ENCODE data around the gene CTAG1A.
"Not testable (repeated sequence)": the region's sequence is repeated elsewhere in the genome, so short reads cannot be mapped to it uniquely, and the experiment has no call there.

Gene CTAG1A

DNA sequence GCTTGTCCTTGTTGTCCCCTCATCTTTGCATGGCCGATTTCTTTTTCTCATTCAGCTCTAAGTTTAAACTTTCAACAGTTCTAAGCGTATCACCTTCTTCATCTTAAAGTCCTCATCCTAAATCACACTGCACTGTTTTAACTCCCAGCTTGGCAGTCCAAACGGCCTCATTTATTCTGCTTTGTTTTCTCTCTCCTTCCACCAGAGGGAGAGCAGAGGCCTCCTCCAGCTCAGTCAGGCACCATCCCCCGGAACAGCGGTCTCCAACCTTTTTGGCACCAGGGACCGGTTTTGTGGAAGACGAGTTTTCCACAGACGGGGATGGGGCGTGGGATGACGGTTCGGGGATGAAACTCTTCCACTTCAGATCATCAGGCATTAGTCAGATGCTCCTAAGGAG is 14.6 kb upstream of the CTAG1A start:
- DNase-seq (ENCODE audit: extremely low read depth in 1 of 2, low read depth in 1 of 2) = not testable (repeated sequence)

DNA sequence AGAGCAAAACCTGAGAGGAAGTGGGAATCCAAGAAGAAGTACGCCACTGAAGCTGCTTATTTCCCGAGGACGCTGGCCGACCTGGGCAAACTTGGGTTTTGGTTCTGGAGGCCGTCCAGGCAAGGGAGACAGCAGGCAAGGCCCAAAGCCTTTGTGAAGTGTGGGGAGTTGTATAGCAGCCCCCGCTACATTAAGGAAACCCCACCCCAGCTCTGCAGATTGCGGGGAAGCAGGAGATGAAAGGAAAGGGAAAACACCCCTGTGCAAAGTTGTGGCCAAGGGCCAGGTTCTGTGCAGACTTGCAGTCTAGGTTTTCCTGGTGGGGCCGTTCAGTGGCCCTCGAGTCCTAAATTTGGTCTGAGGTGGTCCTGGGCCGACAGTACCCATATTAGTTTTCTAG is 11.9 kb upstream of the CTAG1A start:
- not testable (repeated sequence) for DNase-seq (ENCODE audit: extremely low read depth in 1 of 2, low read depth in 1 of 2)

DNA sequence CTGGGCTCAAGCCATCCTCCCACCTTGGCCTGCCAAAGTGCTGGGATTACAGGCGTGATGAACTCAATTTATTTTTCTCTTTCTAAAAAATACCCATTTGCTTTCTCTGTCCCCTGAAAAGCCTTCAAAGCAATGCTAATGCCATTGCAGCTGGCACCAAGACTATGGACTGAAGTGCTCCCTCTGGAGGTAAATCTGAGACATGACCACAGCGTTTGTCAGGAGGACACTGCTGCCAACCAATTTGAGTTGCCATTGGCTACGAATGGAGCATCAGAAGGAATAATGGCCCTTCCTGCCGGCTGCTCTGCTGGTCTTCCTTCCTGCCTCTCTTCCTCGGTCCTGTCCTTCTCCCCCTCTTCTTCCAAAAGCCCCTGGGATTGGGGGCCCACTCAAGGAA is 9.9 kb upstream of the CTAG1A start:
- DNase-seq (ENCODE audit: extremely low read depth in 1 of 2, low read depth in 1 of 2) = not testable (repeated sequence)

DNA sequence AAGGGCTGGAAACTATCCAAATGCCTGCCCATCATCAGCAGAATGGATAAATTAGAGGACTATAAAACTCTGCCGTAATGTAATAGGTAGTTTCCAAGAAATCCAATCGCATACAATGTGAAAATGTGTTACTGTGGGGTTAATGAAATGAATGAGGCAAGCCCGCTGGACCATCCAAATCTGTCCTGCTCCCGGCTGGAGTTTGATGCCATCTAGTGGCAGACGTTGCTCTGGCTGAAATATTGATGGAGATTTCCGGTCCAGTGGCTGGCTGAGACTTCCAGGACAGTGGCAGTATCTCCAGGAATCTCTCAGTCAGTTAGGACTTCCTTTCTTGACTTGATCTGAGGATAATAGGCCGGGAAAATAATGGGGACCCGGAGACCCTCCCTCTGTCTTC is 1.9 kb upstream of the CTAG1A start:
- DNase-seq (ENCODE audit: extremely low read depth in 1 of 2, low read depth in 1 of 2) = not testable (repeated sequence)

DNA sequence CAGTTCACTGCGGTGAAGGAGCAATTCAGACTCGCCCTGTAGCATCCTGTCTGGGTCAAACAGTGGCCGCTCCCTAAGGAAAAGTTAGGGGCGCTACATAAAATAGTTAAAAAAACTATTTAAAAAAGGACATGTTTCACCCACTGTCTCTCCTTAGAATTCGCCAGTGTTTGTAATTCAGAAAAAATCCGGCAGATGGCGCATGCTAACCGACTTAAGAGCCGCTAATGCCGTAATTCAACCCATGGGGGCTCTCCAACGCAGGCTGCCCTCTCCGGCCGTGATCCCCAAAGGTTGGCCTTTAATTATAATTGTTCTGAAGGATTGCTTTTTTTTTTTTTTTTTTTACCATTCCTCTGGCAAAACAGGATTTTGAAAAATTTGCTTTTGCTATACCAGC is 5.5 kb downstream of the CTAG1A start:
- DNase-seq (ENCODE audit: extremely low read depth in 1 of 2, low read depth in 1 of 2) = not testable (repeated sequence)

DNA sequence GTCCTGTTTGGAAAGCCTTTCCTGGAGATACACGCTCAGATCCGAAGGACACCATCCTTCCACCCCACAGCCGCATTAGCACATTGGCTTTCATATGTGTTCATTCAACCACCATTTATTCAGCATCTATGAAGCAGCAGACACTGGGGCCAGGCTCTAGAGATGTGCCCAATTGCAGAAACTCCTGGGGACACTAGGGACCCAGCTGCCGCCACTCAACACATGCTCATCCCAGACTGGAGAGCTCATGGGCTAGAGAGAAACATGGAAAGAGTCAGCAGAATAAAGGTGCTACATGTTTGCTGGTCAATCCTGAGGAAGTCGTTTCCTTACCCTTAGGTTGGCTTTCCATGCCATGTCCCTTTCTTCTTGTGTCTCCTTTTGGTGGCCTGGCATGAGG is 7.6 kb downstream of the CTAG1A start:
- no peak for DNase-seq (ENCODE audit: extremely low read depth in 1 of 2, low read depth in 1 of 2)

DNA sequence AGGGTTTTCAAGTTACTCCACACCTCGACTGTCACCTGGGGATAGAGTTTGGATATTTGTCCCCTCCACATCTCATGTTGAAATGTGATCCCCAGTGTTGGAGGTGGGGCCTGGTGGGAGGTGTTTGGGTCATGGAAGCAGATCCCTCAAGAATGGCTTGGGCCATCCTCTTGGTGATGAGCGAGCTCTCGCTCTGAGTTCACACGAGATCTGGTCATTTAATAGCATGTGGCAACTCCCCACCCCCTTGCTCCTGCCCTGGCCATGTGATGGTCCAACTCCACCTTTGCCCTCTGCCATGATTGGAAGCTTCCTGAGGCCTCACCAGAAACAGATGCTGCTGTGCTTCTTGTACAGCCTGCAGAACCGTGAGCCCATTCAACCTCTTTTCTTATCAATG is 8.3 kb downstream of the CTAG1A start:
- DNase-seq (ENCODE audit: extremely low read depth in 1 of 2, low read depth in 1 of 2) = no peak

DNA sequence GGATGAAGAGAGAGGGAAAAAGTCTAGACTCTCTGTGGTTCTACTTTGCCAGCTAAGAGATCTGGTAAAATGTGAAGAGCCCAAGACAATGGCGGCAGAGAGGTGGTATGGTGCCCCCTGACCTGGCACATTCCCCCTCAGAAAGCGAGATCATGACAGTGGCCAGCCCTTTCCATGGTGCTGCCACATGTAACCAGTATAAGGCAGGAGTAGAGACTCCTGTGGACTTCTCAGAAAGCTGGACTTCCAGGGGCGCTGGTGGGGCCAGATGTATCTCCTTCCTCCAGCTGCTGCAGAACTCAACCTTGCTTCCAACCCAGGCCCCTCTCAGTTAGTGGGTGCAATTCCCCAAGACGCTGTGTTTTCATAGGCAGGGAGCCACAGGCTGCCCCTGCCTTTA is 9.6 kb downstream of the CTAG1A start:
- no peak for DNase-seq (ENCODE audit: extremely low read depth in 1 of 2, low read depth in 1 of 2)

DNA sequence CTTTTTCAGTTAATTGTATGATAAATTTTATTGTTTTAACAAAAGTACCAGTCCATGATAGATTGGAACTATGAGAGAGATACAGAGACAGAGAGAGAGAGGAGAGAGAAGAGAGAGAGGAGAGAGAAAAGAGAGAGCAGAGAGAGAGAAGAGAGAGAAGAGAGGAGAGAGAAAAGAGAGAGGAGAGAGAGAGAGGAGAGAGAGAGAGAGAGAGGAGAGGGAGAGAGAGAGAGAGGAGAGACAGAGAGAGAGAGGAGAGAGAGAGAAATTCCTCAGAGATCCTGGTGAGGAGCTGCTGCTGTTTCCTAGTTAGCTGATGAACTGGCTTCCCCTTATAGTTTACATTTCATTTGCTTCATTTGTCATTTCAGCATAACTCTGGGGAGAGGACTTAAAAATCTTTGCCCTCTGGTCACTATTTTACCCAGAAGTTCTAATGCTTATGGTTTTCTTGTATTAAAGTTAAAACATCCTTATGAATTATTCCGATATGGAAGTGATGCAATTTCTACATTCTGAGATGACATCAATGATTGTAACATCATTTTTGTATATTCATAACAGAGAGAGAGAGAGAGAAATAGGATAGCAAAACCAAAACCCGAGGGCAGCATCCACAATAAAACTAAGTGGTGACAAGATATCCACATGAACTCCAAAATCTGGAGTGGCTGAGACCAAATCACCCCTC is 10.8 kb downstream of the CTAG1A start:
- no peak for DNase-seq (ENCODE audit: extremely low read depth in 1 of 2, low read depth in 1 of 2)

DNA sequence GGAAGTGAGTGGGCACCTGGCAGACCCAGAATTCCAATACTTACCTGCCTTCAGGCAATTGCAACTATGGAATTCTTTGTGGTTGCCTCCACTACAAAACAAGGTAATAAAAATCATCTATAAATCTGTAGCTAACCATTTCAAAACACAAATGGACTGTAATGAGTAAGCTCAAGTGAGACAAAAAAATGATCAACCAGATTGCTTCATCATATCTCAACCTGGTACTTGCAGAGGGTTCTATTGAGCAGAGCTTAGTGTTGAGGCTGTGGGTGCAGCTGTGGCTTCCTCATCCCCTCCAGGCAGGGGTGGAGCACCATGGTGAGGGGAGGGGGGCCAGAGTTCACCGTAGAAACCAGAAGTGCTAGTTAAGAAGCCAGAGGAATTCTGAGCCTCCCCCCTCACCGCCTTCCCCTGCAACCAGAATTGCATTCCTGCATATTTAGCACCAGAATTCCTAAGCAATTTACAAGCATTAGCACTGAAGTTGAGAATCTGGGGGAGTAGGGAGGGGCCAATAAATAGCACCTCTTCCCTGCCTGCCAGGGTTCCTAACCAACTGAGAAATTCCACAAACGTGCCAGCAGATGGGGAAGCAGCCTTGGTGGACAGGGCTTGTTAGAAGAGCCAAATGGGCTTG is 11.5 kb downstream of the CTAG1A start:
- no peak for DNase-seq (ENCODE audit: extremely low read depth in 1 of 2, low read depth in 1 of 2)

DNA sequence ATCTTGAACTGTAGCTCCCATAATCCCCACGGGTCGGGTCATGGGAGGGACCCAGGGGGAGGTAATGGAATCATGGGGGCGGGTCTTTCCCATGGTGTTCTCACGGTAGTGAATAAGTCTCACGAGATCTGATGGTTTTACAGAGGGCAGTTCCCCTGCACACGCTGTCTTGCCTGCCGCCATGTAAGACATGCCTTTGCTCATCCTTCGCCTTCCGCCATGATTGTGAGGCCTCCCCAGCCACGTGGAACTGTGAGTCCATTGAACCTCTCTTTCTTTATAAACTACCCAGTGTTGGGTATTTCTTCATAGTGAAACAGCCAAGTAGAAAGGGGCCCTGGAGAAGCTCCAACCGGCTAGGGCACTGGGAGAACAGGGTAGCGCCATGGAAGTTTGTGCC is 12.3 kb downstream of the CTAG1A start:
- DNase-seq (ENCODE audit: extremely low read depth in 1 of 2, low read depth in 1 of 2) = no peak

DNA sequence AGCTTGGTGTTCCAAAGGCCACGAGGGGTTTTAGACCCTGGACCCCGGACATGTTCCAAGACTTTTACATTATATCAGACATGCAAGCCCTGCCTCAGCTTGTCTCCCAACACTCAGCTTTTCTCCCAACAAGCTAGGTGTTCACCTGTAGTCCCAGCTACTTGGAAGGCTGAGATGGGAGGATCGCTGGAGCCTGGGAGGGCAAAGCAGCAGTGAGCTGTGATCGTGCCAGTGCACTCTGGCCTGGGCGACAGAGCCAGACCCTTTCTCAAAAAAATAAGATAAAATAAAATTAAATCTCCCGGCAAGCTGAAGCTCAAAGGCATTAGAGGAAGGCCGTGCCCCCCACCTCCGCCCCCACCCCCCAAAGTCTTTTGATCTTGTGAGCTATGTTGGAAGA is 13.7 kb downstream of the CTAG1A start:
- no peak for DNase-seq (ENCODE audit: extremely low read depth in 1 of 2, low read depth in 1 of 2)

DNA sequence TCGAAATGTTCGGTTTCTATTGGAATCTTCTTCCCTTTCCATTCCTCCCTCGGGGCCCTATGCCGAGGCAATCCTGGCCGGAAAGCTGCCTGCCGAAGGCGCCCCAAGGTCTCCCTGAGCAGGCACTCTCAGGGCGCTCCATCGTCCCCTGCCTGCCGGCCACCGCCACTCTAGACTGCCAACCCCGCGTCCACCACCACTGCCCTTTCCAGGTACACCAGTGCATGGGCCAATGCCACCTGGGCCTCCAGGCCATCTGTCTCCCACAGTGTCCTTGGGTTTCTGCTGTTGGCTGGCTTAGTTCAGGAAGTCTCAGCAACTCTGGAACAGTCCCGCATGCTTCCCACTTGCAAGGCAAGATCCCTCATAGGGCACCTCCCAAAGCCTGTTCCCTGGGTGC is 14.6 kb downstream of the CTAG1A start:
- DNase-seq (ENCODE audit: extremely low read depth in 1 of 2, low read depth in 1 of 2) = no peak

DNA sequence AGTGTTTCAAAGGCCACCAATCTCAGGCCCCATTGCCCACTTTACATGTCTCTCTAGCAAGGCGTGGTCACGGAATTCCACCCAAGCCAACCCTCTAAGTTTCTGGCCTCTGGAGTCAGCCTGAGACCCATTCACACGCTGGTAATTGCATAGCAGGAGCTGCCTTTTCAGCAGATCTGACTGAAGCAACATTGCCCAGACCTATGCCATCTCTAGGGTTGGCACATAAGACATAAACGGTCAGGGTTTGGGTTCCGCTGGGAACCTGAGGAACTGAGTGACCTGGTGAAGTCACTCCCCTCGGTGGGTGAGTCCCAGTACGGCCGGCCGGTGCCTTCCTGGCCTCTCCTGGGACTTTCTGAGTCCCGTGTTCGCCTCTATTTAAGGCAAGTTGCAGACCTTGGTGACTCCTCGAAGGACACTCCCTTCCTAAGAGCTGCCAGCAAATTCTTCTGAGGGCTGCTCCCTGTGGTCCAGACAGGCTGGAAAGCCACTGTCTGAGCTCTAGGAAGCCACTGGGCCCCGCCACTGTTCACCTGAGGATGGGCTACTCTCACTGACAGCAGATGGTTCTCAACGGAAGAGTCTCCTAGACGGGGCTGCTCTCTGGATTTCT is 15.9 kb downstream of the CTAG1A start:
- DNase-seq (ENCODE audit: extremely low read depth in 1 of 2, low read depth in 1 of 2) = no peak

DNA sequence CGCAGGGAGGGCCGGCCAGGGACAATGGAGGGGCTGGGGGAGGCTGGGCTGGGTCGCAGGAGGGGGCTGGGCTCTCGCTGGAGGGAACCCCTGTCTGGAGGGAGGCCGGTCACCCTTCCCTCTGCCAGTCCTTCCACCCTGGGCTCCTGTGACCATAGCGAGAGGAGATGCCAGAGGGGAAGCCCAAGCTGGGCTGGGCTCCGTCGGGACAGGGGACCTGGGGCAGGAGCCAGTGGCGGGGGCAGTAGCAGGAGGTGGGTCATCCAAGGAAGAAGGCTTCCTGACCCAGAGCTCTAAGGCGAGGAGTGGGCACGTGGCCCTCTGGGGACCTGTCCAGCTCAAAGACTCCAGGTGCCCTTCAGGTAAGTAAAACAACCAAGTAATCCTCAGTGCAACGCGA is 17.3 kb downstream of the CTAG1A start:
- no peak for DNase-seq (ENCODE audit: extremely low read depth in 1 of 2, low read depth in 1 of 2)

DNA sequence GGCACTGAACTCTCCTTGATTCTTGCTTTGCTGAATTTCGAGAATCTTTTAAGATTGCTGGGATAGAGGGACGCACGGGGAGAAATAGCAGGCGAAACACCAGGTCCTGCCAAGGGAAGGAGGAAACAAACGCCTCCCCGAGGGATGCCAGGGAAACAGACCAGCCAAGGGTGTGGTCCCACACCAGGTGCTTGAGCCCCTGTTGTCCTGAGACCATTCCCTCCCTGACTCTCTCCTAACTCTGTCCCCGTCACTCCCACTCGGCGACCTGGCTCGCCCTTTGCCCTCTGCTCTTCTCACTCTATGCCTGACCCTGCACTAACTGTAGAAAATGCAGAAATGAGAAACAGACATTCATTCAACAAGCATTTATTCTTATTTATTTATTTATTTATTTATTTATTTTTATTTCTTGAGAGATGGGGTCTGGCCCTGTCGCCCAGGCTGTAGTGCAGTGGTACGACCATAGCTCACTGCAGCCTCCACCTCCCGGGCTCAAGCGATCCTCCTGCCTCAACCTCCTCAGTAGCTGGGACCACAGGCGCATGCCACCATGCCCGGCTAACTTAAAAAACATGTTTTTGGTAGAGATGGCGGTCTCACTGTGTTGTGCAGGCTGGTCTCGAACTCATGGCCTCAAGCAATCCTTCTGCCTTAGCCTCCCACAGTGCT is 18.0 kb downstream of the CTAG1A start:
- DNase-seq (ENCODE audit: extremely low read depth in 1 of 2, low read depth in 1 of 2) = no peak

DNA sequence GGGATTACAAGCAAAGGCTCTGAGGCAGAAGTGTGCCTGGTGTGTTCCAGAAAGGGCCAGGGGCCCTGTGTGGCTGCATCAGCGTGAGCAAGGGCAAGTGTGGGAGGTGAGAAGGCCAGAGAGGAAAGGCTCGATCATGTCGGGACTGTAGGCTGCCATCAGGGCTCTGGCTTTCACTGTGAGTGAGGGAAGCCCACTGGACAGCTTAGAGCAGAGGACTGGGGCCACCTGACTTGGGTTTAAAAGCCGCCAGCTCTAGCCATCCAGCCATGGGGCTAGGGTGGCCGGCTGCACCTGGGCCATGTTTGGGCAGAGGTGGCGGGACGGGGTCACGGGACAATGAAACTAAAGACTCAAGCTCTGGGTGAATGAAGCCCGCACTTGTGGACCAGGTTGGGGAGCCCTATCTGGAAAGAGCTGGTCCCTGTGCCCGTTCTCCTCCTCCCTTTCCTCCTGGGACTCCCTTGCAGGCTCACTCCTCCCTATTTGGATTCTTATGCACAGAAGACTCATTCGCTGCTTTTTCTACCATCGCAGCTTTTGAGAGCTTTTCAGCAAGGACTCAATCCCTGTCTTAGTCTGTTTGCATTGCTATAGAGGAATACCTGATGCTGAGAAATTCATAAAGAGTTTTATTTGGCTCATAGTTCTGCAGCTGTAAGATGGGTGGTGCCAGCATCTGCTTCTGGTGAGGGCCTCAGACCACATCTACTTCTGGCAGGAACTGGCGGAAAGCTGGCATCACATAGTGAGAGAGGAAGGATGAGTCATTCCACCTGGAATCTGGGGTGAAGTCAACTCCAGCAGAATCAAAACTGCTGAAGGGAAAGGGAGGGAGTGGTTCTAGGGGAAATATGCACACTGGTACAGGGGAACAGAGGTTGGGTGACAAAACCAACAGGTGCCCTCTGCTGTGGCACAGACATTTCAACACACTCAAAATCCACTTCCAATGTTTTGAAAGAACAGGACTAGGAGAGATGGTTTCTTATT is 18.8 kb downstream of the CTAG1A start:
- no peak for DNase-seq (ENCODE audit: extremely low read depth in 1 of 2, low read depth in 1 of 2)

DNA sequence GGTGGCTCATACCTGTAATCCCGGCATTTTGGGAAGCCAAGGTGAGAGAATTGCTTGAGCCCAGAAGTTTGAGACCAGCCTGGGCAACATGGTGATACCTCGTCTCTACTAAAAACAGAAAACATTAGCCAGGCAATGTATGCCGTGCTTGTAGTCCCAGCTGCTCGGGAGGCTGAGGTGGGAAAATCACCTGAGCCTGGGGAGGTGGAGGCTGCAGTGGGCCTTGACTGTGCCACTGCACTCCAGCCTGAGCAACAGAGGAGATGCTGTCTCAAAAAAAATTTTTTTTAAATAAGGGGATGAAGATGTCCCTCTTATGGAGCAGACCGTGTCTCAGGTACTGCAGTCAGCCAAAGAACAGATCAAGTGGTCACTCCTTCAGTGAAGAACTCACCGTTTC is 20.6 kb downstream of the CTAG1A start:
- no peak for DNase-seq (ENCODE audit: extremely low read depth in 1 of 2, low read depth in 1 of 2)

DNA sequence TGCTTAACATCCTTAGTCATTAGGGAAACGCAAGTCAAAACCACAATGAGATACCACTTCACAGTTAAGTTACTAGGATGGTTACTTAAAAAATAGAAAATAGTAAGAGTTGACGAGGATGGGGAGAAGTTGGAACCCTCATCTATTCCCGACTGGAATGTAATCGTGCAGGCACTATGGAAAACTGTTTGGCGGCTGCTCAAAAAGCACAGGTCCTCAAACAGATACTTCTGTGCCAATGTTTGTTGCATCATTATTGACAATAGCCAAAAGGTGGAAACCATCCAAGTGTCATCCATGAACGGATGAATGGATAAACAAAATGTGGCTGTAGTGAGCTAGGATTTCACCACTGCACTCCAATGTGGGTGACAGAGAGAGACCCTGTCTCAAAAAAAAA is 22.4 kb downstream of the CTAG1A start:
- no peak for DNase-seq (ENCODE audit: extremely low read depth in 1 of 2, low read depth in 1 of 2)

DNA sequence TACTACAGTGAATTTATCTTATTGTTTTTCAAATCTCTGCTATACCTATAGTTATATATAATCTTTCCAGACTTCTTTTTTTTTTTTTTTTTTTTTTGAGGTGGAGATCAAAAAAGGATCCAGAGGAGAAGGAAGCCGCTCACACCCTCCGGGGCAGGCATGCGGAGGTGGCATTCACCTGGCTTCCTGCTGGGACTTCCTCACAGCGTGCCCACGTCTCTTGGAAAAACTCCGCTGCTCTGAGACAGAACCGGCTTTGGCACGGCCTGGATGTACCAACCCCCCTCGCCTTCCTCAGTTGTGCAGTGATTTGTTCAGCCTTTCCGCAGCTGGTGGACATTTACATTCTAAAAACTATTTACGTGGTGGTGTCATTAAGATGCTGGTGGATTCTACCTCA is 23.0 kb downstream of the CTAG1A start:
- not testable (repeated sequence) for DNase-seq (ENCODE audit: extremely low read depth in 1 of 2, low read depth in 1 of 2)

DNA sequence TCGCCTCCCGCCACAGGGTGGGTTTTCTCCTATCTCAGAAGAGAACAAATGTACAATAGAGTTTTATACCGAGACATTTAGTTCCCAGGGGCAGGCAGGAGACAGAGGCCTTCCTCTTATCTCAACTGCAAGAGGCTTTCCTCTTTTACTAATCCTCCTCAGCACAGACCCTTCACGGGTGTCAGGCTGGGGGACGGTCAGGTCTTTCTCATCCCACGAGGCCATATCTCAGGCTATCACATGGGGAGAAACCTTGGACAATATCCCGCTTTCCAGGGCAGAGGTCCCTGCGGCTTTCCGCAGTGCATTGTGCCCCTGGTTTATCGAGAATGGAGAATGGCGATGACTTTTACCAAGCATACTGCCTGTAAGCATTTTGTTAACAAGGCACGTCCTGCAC is 23.9 kb downstream of the CTAG1A start:
- DNase-seq (ENCODE audit: extremely low read depth in 1 of 2, low read depth in 1 of 2) = not testable (repeated sequence)

All from stimulated activated CD8-positive, alpha-beta memory T cell treated with anti-CD3 and anti-CD28 coated beads, Interleukin-7, amount 100 ng/mL, for 48 hours (primary cell).